Measurements from ENCODE around the gene KXD1.
"Not testable (repeated sequence)": the region's sequence is repeated elsewhere in the genome, so short reads cannot be mapped to it uniquely, and the experiment has no call there.

The KXD1 gene

GRCh38 chr19:18595475-18595874 is 37.8 kb downstream of the KXD1 start:
- Histone ChIP-seq H3K4me3 (ENCODE audit: low read depth in 1 of 2, low read length in 2 of 2) (no peak overlapping the region), H3K36me3 (ENCODE audit: control insufficient read depth in 1 of 2, insufficient read depth in 2 of 2, low read length in 2 of 2) (peaks cover 5 to 7% of the 10 kb centered on the region in 2 donors), H3K9me3 (ENCODE audit: control insufficient read depth in 1 of 2, low read length in 2 of 2) (no peaks in the 10 kb centered on the region), H3K27ac (ENCODE audit: low read length) (no peak overlapping the region), H3K4me1 (ENCODE audit: control insufficient read depth in 1 of 2, insufficient read depth in 2 of 2, low read length in 2 of 2) (peaks cover 0 to 17% of the 10 kb centered on the region in 2 donors), H3K27me3 (ENCODE audit: low read depth, low read length) (peaks cover 9% of the 10 kb centered on the region)

GRCh38 chr19:18596752-18597157 is 39.1 kb downstream of the KXD1 start:
- Histone ChIP-seq H3K4me3 (ENCODE audit: low read depth in 1 of 2, low read length in 2 of 2) (no peak overlapping the region), H3K27ac (ENCODE audit: low read length) (no peak overlapping the region), H3K4me1 (ENCODE audit: control insufficient read depth in 1 of 2, insufficient read depth in 2 of 2, low read length in 2 of 2) (peaks cover 0 to 15% of the 10 kb centered on the region in 2 donors), H3K9me3 (ENCODE audit: control insufficient read depth in 1 of 2, low read length in 2 of 2) (no peaks in the 10 kb centered on the region), H3K27me3 (ENCODE audit: low read depth, low read length) (peaks cover 9% of the 10 kb centered on the region), H3K36me3 (ENCODE audit: control insufficient read depth in 1 of 2, insufficient read depth in 2 of 2, low read length in 2 of 2) (no peaks in the 10 kb centered on the region)

- no peaks in the 10 kb centered on the region for H3K36me3 ChIP-seq (ENCODE audit: control insufficient read depth in 1 of 2, insufficient read depth in 2 of 2, low read length in 2 of 2)
- H3K4me3 ChIP-seq (ENCODE audit: low read depth in 1 of 2, low read length in 2 of 2) = no peak overlapping the region
- H3K27ac ChIP-seq (ENCODE audit: low read length) = no peak overlapping the region
- peaks cover 13% of the 10 kb centered on the region for H3K27me3 ChIP-seq (ENCODE audit: low read depth, low read length)
- H3K9me3 ChIP-seq (ENCODE audit: control insufficient read depth in 1 of 2, low read length in 2 of 2) = no peaks in the 10 kb centered on the region
- peaks cover 0 to 15% of the 10 kb centered on the region in 2 donors for H3K4me1 ChIP-seq (ENCODE audit: control insufficient read depth in 1 of 2, insufficient read depth in 2 of 2, low read length in 2 of 2)
These were observed 40.4 kb downstream of the KXD1 start for GRCh38 chr19:18597809-18598660.

GRCh38 chr19:18599485-18599884 is 41.8 kb downstream of the KXD1 start:
- Histone ChIP-seq H3K27ac (ENCODE audit: low read length) (no peak overlapping the region), H3K27me3 (ENCODE audit: low read depth, low read length) (peaks cover 18% of the 10 kb centered on the region), H3K4me3 (ENCODE audit: low read depth in 1 of 2, low read length in 2 of 2) (no peak overlapping the region), H3K9me3 (ENCODE audit: control insufficient read depth in 1 of 2, low read length in 2 of 2) (no peaks in the 10 kb centered on the region), H3K36me3 (ENCODE audit: control insufficient read depth in 1 of 2, insufficient read depth in 2 of 2, low read length in 2 of 2) (no peaks in the 10 kb centered on the region), H3K4me1 (ENCODE audit: control insufficient read depth in 1 of 2, insufficient read depth in 2 of 2, low read length in 2 of 2) (peaks cover 0 to 16% of the 10 kb centered on the region in 2 donors)

- H3K27ac ChIP-seq (ENCODE audit: low read length); H3K4me3 ChIP-seq (ENCODE audit: low read depth in 1 of 2, low read length in 2 of 2); H3K36me3 ChIP-seq (ENCODE audit: control insufficient read depth in 1 of 2, insufficient read depth in 2 of 2, low read length in 2 of 2); H3K9me3 ChIP-seq (ENCODE audit: control insufficient read depth in 1 of 2, low read length in 2 of 2): not testable (repeated sequence)
- Histone ChIP-seq H3K27me3 (ENCODE audit: low read depth, low read length) (peaks cover 29% of the 10 kb centered on the region), H3K4me1 (ENCODE audit: control insufficient read depth in 1 of 2, insufficient read depth in 2 of 2, low read length in 2 of 2) (peaks cover 0 to 10% of the 10 kb centered on the region in 2 donors)
These were observed 43.2 kb downstream of the KXD1 start for GRCh38 chr19:18600692-18601397.

- Histone ChIP-seq H3K27ac (ENCODE audit: low read length) (no peak overlapping the region), H3K4me3 (ENCODE audit: low read depth in 1 of 2, low read length in 2 of 2) (no peak overlapping the region), H3K36me3 (ENCODE audit: control insufficient read depth in 1 of 2, insufficient read depth in 2 of 2, low read length in 2 of 2) (no peaks in the 10 kb centered on the region), H3K4me1 (ENCODE audit: control insufficient read depth in 1 of 2, insufficient read depth in 2 of 2, low read length in 2 of 2) (peaks cover 0 to 15% of the 10 kb centered on the region in 2 donors), H3K9me3 (ENCODE audit: control insufficient read depth in 1 of 2, low read length in 2 of 2) (no peaks in the 10 kb centered on the region), H3K27me3 (ENCODE audit: low read depth, low read length) (peaks cover 32% of the 10 kb centered on the region)
These were observed 44.2 kb downstream of the KXD1 start for GRCh38 chr19:18601875-18602274.

- Histone ChIP-seq H3K4me1 (ENCODE audit: control insufficient read depth in 1 of 2, insufficient read depth in 2 of 2, low read length in 2 of 2) (peaks cover 0 to 27% of the 10 kb centered on the region in 2 donors), H3K27ac (ENCODE audit: low read length) (no peak overlapping the region), H3K36me3 (ENCODE audit: control insufficient read depth in 1 of 2, insufficient read depth in 2 of 2, low read length in 2 of 2) (no peaks in the 10 kb centered on the region), H3K9me3 (ENCODE audit: control insufficient read depth in 1 of 2, low read length in 2 of 2) (no peaks in the 10 kb centered on the region), H3K27me3 (ENCODE audit: low read depth, low read length) (peaks cover 44% of the 10 kb centered on the region), H3K4me3 (ENCODE audit: low read depth in 1 of 2, low read length in 2 of 2) (no peak overlapping the region)
These were observed 45.7 kb downstream of the KXD1 start for GRCh38 chr19:18603255-18603957.

- Histone ChIP-seq H3K4me3 (ENCODE audit: low read depth in 1 of 2, low read length in 2 of 2) (no peak overlapping the region), H3K27me3 (ENCODE audit: low read depth, low read length) (peaks cover 43% of the 10 kb centered on the region), H3K27ac (ENCODE audit: low read length) (no peak overlapping the region), H3K36me3 (ENCODE audit: control insufficient read depth in 1 of 2, insufficient read depth in 2 of 2, low read length in 2 of 2) (no peaks in the 10 kb centered on the region), H3K9me3 (ENCODE audit: control insufficient read depth in 1 of 2, low read length in 2 of 2) (no peaks in the 10 kb centered on the region), H3K4me1 (ENCODE audit: control insufficient read depth in 1 of 2, insufficient read depth in 2 of 2, low read length in 2 of 2) (peaks cover 0 to 27% of the 10 kb centered on the region in 2 donors)
These were observed 46.5 kb downstream of the KXD1 start for GRCh38 chr19:18603958-18604819.

GRCh38 chr19:18604820-18605159 is 47.1 kb downstream of the KXD1 start:
- Histone ChIP-seq H3K9me3 (ENCODE audit: control insufficient read depth in 1 of 2, low read length in 2 of 2) (no peaks in the 10 kb centered on the region), H3K4me1 (ENCODE audit: control insufficient read depth in 1 of 2, insufficient read depth in 2 of 2, low read length in 2 of 2) (peaks cover 0 to 27% of the 10 kb centered on the region in 2 donors), H3K36me3 (ENCODE audit: control insufficient read depth in 1 of 2, insufficient read depth in 2 of 2, low read length in 2 of 2) (no peaks in the 10 kb centered on the region), H3K27ac (ENCODE audit: low read length) (no peak overlapping the region), H3K27me3 (ENCODE audit: low read depth, low read length) (peaks cover 46% of the 10 kb centered on the region), H3K4me3 (ENCODE audit: low read depth in 1 of 2, low read length in 2 of 2) (no peak overlapping the region)

GRCh38 chr19:18605196-18605545 is 47.5 kb downstream of the KXD1 start:
- H3K4me3 ChIP-seq (ENCODE audit: low read depth in 1 of 2, low read length in 2 of 2) = no peak overlapping the region
- H3K4me1 ChIP-seq (ENCODE audit: control insufficient read depth in 1 of 2, insufficient read depth in 2 of 2, low read length in 2 of 2) = peaks cover 0 to 27% of the 10 kb centered on the region in 2 donors
- H3K27ac ChIP-seq (ENCODE audit: low read length) = no peak overlapping the region
- H3K36me3 ChIP-seq (ENCODE audit: control insufficient read depth in 1 of 2, insufficient read depth in 2 of 2, low read length in 2 of 2) = no peaks in the 10 kb centered on the region
- no peaks in the 10 kb centered on the region for H3K9me3 ChIP-seq (ENCODE audit: control insufficient read depth in 1 of 2, low read length in 2 of 2)
- peaks cover 49% of the 10 kb centered on the region for H3K27me3 ChIP-seq (ENCODE audit: low read depth, low read length)
